Measurements from ENCODE around the gene MBP. TPM values are rescaled to one million over a fixed set of nuclear protein-coding genes. Genes with fewer than 3 reads are reported as not detected.
"Not testable (repeated sequence)": the region's sequence is repeated elsewhere in the genome, so short reads cannot be mapped to it uniquely, and the experiment has no call there.

The MBP gene
- total RNA-seq, 2 experiments from 2014 or later, result 46.0 to 53.9 TPM

DNA sequence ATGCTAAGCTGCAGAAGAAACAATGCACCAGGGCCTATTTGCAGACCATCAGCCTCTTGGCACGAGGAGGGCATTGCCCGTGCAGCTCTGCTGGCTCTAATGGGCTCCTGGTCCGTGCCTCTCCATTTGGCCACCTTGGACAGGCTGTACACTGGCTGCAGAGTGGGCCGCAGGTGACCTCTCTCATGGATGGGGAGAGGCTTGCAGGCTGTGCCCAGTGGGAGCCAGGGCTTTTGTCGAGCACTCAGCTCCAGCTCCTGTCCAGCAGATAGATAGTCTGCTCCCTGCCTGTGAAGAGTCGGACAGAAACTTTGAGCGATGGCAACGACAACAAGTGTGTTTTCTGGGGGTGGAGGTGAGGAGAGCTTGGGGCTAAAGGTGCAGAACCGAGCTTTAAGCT is 100.9 kb downstream of the MBP start:
- CTCF ChIA-PET, result no interaction called here
- POLR2A ChIA-PET, result no interaction called here

DNA sequence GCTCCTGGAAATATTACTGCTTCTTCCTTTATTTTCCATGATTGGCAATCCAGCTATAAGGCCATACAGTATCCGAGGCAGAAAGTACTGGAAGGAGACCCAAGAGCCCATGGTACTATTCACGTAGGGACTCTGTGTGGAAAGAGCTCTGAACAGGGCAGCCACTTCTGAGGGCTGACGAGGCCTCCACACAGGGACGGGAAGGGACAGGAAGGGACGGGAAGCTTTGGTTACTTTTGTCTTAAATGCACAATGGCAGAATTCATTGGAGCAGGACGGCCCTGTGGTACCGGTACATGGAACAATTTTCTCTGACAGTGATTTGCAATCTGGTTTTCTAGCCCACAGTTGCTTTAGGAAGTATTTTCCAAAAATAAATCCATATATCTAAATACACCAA is 102.4 kb downstream of the MBP start:
- POLR2A ChIA-PET, result no interaction called here
- CTCF ChIA-PET, result interaction anchor here (0.9 kb wide), 1 partner anchor 30 kb away, joined by 3 read pairs; no protein-coding TSS in a partner anchor

DNA sequence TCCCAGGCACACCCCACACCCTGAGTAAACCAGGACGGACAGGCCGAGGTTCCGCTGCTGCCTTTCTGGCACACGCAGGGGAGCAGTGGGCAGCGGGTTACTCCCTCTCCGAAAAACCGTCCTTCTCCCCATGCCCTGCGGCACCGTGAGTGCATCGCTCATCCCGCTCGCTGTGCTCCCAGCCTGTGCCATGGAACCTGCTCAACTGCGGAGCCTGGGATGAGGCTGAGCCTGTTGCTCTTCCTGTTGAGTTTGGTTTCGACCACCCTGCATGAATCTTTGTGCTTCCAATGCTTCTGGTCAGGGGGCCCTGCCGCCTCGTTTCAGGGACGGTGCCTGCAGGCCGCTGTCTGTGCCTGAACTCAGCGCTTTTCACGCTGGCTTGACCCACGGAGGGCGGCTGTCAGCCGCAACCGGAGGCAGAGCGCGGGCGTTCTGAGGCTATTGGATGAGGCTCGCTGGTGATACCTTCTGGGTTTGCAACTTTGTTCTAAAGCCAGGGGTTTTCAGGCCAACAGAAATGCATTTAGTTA is 106.7 kb downstream of the MBP start:
- POLR2A ChIA-PET, result no interaction called here

DNA sequence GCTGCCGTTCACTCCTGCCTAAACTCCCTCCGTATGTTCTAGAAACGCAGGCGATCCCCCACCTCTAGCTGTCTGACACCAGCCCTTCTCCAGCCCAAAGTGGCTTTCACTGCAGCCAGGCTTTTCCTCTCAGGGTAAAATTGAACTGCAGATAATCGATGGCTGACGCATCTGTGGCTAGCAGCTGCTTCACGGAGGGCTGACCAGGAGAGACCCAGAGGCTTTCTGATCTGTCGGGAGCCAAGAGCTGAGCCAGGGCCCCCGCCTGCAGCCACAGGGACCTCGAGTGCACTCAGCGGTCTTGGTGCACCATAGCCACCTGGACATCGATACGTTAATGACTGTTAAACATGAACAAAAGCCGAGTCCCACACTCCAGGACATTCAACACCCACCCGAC is 107.5 kb downstream of the MBP start:
- CTCF ChIA-PET, result no interaction called here
- POLR2A ChIA-PET, result no interaction called here

More for the DNA sequence above, 106.7 kb downstream of the MBP start:
- CTCF ChIA-PET, result no interaction called here

DNA sequence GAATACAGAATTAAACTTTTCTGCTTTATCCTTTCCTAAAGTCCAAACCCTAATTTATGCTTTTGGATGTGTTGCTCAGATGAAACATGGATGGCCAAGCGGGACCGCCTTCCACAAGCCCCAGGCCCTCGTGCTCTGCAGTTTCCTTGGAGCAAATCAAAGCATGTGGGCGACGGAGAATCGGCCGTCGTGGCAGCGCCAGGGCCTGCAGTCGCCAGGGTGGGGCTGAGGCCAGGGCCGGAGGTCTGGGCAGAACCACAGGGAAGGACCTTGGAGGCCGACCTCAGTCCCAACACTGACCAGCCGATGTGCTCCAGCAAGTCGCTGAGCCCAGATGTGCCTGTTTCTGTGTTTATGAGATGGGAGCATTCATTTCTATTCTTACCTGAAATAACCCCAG is 108.1 kb downstream of the MBP start:
- CTCF ChIA-PET, result no interaction called here
- POLR2A ChIA-PET, result no interaction called here

DNA sequence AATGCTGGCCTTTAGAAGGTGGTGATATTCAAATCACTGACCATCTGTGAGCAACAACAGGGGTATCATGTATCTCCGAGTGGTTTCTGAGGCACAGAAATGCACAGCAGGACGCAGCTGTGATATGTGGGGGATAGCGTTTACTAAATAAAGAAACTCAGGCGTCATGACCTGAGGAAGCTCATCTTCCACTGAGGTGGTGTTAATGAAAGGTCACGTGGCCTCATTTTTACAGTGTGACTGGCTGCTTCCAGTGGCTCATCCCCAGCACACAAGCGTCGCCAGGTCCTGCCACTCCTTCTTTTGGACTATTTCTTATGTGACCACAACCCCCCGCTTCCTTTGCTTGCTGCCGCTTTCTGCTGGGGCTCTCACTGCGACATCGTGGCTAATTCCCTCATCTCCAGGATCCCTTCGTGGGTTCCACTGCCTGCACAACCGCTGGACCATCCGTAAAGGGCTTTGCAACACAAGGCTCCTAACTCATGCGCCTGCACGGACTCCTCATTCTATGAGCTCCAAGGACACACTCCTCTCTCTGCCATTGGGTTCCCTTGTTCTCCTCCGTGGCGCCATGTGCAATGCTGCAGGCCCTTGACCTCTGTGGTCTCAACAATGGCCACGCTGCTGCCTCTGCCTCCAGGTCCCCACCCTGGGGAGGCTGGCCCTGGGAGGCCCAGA is 109.3 kb downstream of the MBP start:
- POLR2A ChIA-PET, result no interaction called here
- CTCF ChIA-PET, result interaction anchor here (1.2 kb wide), 1 partner anchor 23 kb away, joined by 3 read pairs; no protein-coding TSS in a partner anchor

DNA sequence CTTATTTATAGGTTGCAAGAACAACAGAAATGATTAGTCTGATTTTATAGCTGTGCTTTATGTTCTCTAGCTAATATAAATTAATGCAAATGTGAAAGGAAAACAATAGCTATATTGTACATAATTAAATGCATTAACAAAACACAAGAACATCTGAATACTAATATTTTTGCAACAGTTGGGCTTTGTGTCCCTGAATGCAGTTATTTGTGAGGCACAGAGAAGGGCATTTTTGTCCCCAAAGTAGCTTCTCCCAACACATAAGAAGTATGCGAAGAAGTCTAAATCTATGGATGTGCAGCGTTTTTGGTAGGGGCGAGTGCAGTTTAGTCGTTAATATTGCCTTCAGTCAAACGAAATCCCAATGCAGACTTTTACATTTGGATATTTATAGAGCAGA is 110.0 kb downstream of the MBP start:
- ChIA-PET CTCF (interaction anchor here (1.2 kb wide), 1 partner anchor 22 kb away, joined by 3 read pairs; no protein-coding TSS in a partner anchor), POLR2A (no interaction called here)

DNA sequence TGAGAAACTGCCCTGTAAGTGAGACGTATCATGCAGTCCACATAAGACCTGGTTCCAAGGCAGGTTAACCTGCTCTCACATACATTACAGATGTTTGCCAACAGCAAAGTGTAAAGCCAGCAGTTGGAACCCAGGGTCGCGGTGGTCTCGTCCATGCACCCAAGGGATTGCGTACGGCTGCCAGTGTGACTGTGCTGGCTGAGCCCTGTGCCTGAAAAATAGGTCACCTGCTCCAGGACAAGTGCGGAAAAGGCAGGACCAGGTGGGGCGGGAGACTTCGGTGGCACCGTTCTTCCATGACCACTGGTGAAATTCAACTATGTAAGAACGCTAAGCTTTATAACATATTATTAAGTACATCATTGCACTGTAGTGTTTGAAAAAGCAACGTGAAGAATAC is 110.5 kb downstream of the MBP start:
- CTCF ChIA-PET, result interaction anchor here (1.2 kb wide), 1 partner anchor 22 kb away, joined by 3 read pairs; no protein-coding TSS in a partner anchor

DNA sequence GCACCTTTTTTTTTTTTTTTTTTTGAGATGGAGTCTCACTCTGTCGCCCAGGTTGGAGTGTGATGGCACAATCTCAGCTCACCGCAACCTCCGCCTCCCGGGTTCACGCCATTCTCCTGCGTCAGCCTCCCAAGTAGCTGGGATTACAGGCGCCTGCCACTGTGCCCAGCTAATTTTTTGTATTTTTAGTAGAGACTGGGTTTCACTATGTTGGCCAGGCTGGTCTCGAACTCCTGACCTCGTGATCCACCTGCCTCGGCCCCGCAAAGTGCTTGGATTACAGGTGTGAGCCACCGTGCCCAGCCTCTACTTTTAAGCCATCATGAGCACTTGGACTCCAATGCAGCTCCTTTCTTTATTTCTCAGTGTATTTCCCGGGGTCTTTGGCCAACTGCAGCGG is 111.1 kb downstream of the MBP start:
- CTCF ChIA-PET, POLR2A ChIA-PET: not testable (repeated sequence)

More for the DNA sequence above, 110.5 kb downstream of the MBP start:
- POLR2A ChIA-PET, result no interaction called here

DNA sequence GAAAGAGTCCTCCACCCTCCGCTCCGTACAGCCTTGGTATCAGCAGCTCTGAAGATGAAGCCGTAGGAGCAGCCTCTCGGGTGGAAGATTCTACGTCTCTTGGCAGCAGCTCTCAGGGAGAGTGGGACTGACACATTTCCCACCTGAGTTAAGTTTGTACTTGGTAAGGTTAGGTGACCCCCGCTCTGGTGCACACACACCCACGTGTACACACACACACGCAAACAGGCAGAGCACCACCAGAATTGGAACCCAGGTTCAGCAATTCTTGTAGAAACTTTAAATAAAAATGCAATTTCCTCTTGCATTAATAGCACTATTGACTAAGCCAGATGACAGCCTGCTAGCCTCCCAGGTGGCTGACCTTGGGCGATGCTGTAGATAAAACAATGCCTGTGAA is 111.5 kb downstream of the MBP start:
- CTCF ChIA-PET, result no interaction called here
- POLR2A ChIA-PET, result no interaction called here

DNA sequence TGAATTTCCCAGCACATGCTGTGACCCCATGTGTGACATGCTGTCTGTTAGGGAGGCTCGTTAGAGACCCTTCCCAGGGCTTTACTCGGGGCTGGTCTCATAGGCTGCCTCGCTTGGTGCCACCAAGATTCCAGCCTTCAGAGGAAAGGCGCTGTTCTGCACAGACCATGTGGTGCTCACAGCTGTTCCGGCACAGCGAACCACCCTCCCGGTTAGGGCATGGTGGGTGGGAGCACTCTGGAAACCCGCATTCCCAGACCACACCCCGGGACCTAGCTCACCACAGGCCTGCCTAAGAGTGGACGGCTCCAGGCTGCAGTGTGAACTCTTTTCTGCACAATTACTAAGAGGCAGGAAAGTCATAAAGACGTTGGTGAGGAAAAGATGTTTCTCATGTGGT is 112.0 kb downstream of the MBP start:
- CTCF ChIA-PET, result no interaction called here
- POLR2A ChIA-PET, result no interaction called here

DNA sequence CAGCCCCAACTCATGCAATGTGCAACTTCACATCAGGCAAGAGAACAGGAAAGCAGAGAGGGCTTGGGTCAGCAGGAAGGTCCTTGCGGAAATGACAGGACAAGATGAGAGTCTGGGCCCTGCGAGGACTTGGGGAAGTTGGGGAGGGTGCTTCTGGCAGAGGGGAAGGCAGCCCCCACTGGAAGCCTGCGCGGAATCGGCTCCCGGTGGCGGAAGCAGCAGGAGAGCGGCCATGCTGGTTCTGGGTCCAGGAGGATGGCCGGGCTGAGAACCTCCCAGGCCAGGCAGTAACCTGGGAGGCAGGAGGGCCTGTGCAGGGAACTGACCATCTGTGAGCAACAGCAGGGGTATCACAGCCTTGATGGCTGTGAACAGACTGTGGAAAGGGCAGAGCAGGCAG is 112.9 kb downstream of the MBP start:
- CTCF ChIA-PET, result no interaction called here
- POLR2A ChIA-PET, result no interaction called here

DNA sequence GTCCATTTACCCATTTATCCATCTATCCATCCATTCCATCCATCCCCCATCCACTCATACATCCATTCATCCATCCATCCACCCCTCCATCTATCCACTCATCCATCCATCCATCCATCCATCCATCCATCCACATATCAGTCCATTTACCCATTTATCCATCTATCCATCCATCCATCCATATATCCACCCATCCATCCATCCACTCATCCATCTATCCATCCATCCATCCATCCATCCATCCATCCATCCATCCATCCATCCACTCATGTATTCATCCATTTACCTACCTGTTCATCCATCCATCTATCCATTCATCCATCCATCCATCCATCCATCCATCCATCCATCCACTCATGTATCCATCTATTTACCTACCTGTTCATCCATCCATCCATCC is 113.9 kb downstream of the MBP start:
- POLR2A ChIA-PET, CTCF ChIA-PET: not testable (repeated sequence)

DNA sequence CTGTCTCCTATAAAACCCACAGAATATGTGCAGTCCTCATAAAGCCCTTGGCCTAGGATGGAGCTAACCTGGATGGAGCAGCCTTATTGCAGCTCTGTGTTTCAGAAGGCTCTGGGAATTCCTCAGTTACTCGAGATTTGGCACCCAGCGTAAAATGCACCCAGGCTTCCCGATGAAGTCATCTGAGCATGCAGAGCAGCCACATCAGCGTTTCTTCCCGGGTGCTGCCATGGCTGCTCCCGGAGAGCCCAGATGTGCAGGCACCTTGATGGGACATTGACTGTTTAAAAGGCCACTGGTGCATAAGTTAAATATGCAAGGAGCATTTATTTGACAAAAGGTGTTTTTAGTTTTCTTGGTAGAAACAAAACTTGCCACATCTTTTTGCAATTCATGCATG is 115.2 kb downstream of the MBP start:
- ChIA-PET CTCF (no interaction called here), POLR2A (no interaction called here)

DNA sequence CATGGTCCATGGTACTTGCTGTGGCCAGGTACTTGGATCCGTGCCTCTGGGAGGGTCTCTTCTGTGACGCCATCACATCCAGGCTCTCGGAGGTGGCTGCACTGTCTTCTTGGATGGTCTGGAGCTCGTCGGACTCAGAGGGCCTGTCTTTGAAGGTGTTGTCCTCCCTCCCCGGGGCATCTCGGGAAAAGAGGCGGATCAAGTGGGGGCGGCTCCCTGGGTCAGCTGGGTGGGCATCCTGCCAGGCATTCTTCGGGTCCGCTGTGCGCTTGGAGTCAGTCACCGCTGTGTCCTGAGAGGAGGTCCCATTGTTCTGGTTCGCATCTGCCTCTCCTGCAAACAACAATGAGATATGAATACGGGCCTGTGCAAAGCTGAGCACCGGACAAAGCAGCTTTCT is 115.6 kb downstream of the MBP start:
- CTCF ChIA-PET, result no interaction called here
- POLR2A ChIA-PET, result no interaction called here

DNA sequence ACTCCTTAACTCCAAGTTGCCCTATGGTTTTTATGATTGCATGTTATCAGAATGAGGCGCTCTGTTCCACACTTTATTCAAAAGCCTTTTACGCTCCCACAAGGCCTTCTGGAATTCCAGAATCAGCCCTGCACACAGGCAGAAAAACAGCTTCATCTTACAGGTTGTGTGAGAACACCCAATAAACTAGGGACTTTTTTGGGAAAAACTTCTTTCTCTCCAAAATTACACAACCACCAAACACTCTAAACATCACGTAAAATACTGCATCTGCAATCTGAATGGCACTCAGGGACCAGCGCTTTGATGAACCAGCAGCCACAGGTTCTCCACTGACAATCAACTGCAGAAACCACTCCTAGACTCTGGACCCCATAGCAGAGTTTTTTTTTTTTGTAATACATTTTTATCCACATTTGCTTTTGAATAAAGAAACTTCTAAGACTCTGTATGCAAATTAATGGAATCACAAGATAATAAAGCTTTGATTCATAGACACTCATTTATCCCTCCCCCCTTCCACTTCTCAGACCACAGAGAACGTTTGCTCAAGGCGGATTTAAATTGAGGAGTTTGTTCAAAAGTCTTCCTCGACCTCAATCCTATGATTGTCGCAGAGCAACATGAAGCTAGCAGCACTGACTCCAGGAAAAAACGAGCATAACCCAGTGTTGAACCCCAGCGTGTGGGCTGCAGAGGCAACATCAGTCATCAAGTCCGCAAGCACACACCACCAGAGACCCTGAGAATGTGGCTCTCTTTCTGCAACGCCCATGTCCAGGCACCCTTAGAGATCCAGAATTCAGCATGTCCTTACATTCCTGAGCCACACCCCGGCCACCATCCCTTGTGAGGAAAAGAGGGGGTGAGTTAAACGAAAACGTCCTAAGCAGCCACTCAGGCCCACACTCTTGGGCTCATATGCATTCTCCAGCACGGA is 116.5 kb downstream of the MBP start:
- ChIA-PET CTCF (no interaction called here), POLR2A (no interaction called here)

DNA sequence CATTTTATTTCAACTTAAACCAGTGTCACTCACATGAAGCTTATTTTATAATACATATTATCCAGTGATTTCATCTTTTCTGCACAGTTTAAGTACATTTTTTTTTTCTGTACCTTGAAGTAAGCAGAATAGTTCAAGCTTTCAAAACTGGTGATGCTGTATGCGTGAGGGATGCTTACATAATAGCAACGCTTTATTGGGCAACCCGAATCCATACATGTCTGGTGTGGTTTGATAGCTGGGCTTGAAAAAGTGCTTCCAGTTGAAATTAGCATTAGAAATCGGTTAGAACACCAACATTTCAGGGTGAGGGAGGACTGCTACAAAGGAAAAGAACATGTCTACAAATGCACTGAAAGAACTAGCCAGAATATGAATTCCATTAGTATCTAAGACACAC is 117.4 kb downstream of the MBP start:
- CTCF ChIA-PET, result interaction anchor here (1.0 kb wide), 1 partner anchor 39 kb away, joined by 3 read pairs; no protein-coding TSS in a partner anchor
- POLR2A ChIA-PET, result no interaction called here

DNA sequence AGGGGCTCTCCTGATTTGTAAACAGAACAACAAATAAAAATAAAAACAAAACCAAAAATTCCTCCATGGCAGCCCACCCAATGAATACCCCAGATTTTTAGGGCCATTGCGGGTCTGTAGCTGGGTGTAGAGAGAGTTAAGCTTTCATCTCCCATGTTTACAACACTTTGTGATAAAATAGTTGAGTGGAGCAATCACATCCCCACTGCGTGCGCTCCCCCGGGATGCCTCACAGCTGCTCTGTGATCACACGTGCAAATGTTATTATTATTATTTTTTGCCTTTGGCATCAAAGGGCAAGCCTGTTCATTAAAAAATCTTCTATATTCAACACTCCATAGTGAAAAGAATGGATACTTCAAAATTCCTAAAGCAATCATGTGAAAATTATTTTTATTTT is 118.0 kb downstream of the MBP start:
- ChIA-PET CTCF (interaction anchor here (1.0 kb wide), 1 partner anchor 40 kb away, joined by 3 read pairs; no protein-coding TSS in a partner anchor), POLR2A (no interaction called here)

DNA sequence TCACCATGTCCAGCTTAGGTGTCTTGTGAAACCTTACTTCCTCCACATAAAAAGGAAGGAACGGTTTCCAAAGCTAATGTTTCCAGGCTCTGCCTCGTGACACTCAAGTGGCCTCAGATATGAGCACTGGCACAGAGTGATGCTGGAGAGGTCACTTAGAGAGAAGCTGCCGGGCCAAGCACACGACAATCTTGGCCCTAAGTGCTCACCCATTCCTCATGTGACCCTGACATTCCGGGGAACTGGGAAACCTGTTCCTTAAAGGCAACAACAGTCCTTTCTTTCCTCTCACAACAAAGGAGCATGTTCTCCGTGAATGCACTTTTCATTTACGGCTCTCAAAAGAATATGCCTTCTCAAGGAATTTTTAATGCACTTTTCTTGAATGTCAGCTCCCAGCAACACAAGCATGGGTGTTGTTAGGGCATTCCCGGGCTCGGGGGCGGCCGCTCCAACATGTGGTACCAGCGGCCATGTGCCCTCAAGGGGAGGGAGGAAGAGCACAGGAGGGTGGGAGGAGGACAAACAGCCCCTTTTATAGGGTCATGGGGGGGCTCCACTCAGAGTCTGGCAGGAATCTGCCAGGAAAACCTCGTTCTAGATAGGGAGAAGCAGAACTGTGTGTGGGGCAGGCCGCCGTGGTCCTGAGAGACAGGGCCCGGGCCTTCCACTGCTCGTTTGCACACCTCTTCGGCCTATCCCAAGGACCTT is 118.6 kb downstream of the MBP start:
- CTCF ChIA-PET, result no interaction called here

More for the DNA sequence above, 118.6 kb downstream of the MBP start:
- POLR2A ChIA-PET, result interaction anchor here (0.6 kb wide), 1 partner anchor 10 kb away, joined by 3 read pairs; no protein-coding TSS in a partner anchor

Measured in activated CD8-positive, alpha-beta memory T cell treated with anti-CD3 and anti-CD28 coated beads for 36 hours (primary cell).